CD4-positive, alpha-beta T cell treated with Interleukin-12 subunit alpha and Interleukin-12 subunit beta, for 1 hour (primary cell): ENCODE data around the gene MBP.

Experiments used
- DNase-seq: peaks from one replicate; pipeline ENCODE4 v3.0.0-alpha.2; 2020

Gene MBP

GRCh38 chr18:77017355-77017754 lies 115.2 kb downstream of the MBP start:
- DNase-seq = no peak

GRCh38 chr18:77016936-77017335 lies 115.6 kb downstream of the MBP start:
- DNase-seq = no peak

GRCh38 chr18:77015771-77016710 lies 116.5 kb downstream of the MBP start:
- DNase-seq = no peak

- no peak for DNase-seq
These were observed 117.4 kb downstream of the MBP start for GRCh38 chr18:77015169-77015568.

GRCh38 chr18:77014538-77014937 lies 118.0 kb downstream of the MBP start:
- DNase-seq = no peak

GRCh38 chr18:77013811-77014521 lies 118.6 kb downstream of the MBP start:
- no peak for DNase-seq

- DNase-seq = no peak
These were observed 119.6 kb downstream of the MBP start for GRCh38 chr18:77012806-77013541.

- DNase-seq = no peak
These were observed 120.5 kb downstream of the MBP start for GRCh38 chr18:77012120-77012519.

GRCh38 chr18:77009675-77010074 lies 122.9 kb downstream of the MBP start:
- no peak for DNase-seq

GRCh38 chr18:77008576-77009315 lies 123.8 kb downstream of the MBP start:
- DNase-seq = no peak

- no peak for DNase-seq
These were observed 124.6 kb downstream of the MBP start for GRCh38 chr18:77008006-77008405.

- DNase-seq = no peak
These were observed 125.3 kb downstream of the MBP start for GRCh38 chr18:77007251-77007650.

GRCh38 chr18:77006305-77007175 lies 126.0 kb downstream of the MBP start:
- DNase-seq = no peak

GRCh38 chr18:77005651-77006195 lies 126.9 kb downstream of the MBP start:
- DNase-seq = no peak

- DNase-seq = no peak
These were observed 127.8 kb downstream of the MBP start for GRCh38 chr18:77004555-77005380.

GRCh38 chr18:77003316-77003715 lies 129.3 kb downstream of the MBP start:
- no peak for DNase-seq

GRCh38 chr18:77002496-77002895 lies 130.1 kb downstream of the MBP start:
- DNase-seq = no peak

GRCh38 chr18:77001979-77002378 lies 130.6 kb downstream of the MBP start:
- DNase-seq = no peak

GRCh38 chr18:77001041-77001440 lies 131.5 kb downstream of the MBP start:
- DNase-seq = no peak

GRCh38 chr18:77000527-77000926 lies 132.1 kb downstream of the MBP start:
- peak; percentile 55 for DNase-seq
